GM21381 (cell line): ENCODE results near the gene RDH11.
A peak's percentile ranks its signal among the peaks of the same experiment; 100 is the strongest.
"Not testable (repeated sequence)": the region's sequence is repeated elsewhere in the genome, so short reads cannot be mapped to it uniquely, and the experiment has no call there.

ENCODE experiments used
- ATAC-seq: cut with Tn5 transposase; IDR thresholded peaks from one replicate; pipeline ENCODE4 v1.9.1; 2021; ENCODE audit warnings: mild to moderate bottlenecking, moderate library complexity; ENCODE audit not compliant: unreplicated experiment

RDH11 gene, protein sequence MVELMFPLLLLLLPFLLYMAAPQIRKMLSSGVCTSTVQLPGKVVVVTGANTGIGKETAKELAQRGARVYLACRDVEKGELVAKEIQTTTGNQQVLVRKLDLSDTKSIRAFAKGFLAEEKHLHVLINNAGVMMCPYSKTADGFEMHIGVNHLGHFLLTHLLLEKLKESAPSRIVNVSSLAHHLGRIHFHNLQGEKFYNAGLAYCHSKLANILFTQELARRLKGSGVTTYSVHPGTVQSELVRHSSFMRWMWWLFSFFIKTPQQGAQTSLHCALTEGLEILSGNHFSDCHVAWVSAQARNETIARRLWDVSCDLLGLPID

GRCh38 chr14:67695394-67695949 is at the start of gene RDH11:
Gene RDH11, minus strand, starts transcription at chr14:67695764. Its CDS starts 61 bp downstream, at chr14:67695703.
- ATAC-seq, result peak; percentile 85

DNA sequence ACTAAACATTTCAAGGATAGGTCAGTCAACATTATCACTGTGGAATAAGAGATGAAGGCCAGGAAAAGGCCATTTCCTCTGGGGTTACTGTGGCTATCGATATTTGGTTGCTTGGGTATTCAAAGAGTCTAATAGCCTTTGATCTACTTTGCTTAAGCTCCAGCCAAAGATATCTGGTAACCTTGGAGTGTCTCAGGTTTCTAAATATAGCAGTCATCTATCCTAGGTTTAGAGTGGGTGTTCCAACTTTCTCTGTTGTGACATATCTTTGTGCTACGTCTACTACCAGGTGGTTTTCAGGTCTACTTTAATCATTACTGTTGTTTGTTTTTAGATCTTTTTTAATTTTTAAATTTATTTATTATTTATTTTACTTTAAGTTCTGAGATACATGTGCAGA is 48.5 kb upstream of the RDH11 start:
- no peak for ATAC-seq

DNA sequence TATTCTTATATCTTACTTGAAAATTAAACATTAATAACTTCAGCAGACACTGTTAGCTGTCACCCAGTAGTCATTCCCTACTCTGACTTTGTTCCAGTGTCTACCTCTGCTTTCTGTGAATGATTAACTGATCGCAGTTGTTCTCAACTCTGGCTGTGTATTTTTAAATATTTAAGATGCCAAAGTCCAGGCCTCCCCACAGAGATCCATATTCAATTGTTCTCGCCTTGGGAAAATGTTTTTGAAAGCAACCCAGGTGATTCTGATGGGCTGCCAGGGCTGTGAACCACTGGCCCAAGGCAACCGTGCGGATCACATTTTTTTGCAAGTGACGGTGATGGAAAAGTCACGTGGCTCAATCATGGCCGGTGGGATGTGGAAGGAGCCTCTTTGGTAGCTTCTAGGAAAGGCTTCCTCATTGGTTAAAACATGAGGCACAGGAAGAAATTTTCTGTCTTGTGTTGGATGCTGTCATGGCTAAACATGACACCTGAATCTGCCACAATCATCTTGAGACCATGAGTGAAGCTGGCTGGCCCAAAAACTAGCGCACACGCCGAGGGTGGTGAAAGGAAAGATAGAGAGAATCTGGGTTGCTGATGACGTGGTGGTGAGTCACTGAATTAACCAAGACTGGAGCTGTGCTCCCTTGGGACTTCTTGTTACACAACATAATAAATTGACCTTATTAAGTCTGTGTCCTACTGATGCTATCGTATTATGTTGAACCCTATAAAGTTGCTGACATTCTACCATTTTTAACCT is 43.4 kb upstream of the RDH11 start:
- ATAC-seq, result no peak

GRCh38 chr14:67736771-67737170 is 41.2 kb upstream of the RDH11 start:
- ATAC-seq, result no peak

DNA sequence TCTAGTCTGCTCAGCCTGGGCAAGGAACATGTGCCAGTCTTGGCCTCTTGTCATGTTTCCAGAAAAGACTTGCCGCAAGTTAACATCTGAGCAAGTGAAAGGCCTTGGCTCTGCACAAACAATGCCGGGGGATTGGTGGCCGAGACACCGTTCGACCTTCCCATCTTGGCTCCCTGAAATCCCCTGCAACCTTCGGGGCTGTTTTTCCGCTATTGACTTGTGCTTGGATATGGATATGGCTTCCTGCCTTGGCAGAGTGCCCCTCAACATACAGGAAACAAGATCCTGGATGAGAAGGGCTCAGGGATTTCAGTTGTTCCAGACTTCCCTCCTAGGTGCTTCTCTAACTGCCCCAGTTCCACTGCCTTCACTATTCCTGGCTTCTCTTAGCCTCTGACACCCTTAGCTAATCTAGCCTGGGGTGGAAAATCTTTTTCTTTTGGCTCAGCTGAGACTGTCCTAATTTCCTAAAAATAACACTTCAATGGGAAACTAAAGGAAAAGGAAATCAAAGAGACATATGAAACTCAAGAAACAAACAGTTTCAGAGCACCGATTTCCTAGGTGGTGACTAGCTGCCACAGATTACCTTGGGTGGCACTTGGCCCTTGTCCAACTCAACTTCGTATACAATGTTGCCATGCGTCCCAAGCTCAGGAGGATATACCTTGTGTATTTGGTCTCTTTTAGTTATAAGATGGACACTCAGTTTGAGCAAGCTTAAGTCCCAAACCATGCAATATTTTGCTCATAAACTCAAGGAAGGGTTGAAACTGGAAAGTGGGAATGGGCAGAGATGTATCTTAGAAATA is 40.0 kb upstream of the RDH11 start:
- ATAC-seq, result no peak

GRCh38 chr14:67734675-67735074 is 39.1 kb upstream of the RDH11 start:
- ATAC-seq, result no peak

GRCh38 chr14:67733616-67734015 is 38.1 kb upstream of the RDH11 start:
- ATAC-seq, result no peak

DNA sequence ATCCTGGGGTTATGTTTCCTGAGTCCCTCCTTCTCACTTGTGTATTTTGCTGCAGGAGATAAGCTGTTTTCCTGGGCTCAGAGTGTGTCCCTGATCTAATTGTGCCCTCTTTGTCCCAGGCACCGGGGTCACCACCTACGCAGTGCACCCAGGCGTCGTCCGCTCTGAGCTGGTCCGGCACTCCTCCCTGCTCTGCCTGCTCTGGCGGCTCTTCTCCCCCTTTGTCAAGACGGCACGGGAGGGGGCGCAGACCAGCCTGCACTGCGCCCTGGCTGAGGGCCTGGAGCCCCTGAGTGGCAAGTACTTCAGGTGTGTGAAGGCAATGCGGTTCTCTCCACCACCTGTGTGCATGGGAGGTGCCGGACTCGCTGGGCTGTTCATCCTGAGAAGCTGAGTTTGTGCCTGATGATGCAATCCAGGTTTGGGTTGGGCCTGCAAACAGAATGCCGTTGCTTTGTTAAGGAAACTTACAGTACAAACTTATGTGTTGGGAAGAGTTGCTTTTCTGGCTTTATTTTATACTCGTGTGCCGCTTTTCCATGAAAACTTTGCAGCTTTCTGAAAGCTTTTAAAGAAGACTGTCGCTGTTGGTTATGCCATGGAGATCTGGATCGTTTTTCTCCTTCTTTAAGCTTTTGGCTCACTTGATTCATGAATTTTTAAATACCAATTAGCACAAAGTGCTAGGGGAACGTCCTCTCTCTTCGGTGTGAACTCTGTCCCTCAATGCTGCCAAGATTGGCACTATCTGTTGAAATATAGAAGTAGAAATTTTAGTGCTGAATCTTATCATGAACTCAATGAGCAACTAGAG is 33.7 kb upstream of the RDH11 start:
- no peak for ATAC-seq

DNA sequence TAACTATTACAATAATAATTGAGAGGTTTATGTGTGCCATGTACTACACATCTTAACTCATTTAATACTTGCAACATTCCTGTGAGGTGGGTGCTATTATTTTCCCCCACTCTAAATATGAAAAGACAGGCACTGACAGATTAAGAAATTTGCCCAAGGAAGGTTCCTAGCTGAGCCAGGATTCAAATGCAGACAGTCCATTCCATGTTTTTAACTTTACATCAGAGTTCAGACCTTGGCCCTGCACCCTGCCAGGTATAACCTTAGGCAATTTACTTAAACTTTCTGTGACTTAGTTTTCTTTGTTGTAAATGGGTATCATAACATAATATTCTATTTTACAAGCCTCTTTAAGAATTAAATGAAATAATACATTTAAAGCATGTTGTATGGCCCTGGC is 32.7 kb upstream of the RDH11 start:
- ATAC-seq, result no peak

- no peak for ATAC-seq
Measured at GRCh38 chr14:67727361-67727760, 31.8 kb upstream of the RDH11 start.

GRCh38 chr14:67725171-67725570 is 29.6 kb upstream of the RDH11 start:
- no peak for ATAC-seq

GRCh38 chr14:67722293-67722692 is 26.7 kb upstream of the RDH11 start:
- ATAC-seq, result no peak

GRCh38 chr14:67721875-67722274 is 26.3 kb upstream of the RDH11 start:
- no peak for ATAC-seq

DNA sequence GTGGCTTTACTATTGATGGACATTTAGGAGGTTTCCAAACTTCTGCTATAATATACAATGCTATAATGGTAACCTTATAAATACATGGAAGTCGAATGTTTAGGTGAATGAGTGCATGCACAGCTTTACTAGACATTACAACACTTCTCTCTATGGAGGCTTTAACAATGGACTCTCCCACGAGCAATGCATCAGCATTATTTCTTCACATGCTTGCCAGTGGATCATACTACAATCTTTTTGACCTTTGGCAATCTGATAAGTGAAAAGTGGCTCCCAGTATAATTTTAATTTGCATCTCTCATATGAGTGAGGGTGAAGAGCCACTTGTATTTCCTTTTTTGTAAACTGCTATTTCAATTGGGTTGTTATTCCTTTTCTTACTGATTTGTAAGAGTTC is 24.3 kb upstream of the RDH11 start:
- no peak for ATAC-seq

DNA sequence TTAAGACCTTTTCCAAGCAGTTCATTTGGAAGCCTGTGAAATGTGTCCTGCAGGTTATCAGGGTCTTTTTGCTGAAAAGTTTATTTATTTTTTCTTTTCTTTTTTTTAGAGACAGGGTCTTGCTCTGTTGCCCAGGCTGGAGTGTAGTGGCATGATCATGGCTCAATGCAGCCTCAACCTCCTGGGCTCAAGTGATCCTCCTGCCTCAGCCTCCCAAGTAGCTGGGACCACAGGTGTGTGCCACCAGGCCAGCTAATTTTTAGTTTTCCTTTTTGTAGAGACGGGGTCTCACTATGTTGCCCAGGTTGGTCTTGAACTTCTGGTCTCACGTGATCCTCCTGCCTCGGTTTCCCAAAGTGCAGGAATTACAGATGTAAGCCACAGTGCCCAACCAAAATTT is 23.8 kb upstream of the RDH11 start:
- not testable (repeated sequence) for ATAC-seq

DNA sequence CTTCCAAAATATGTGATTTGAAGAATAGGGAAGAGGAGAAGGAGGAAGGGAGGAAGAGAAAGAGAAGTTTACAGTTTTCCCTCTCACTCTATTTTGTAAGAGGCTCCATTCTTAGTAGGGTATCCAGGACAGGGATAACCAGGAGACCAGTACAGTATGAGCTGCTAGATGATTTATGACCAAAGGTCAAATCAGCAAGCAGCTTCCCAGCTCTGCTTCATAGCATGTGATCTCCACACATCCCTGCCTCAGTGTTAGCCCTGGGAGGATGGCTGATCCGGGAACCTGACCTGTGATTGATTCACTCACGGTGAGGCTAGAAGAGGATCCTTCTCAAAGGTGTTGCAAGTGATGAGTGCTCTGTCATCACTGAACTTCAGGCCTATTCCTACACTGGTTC is 22.7 kb upstream of the RDH11 start:
- no peak for ATAC-seq

DNA sequence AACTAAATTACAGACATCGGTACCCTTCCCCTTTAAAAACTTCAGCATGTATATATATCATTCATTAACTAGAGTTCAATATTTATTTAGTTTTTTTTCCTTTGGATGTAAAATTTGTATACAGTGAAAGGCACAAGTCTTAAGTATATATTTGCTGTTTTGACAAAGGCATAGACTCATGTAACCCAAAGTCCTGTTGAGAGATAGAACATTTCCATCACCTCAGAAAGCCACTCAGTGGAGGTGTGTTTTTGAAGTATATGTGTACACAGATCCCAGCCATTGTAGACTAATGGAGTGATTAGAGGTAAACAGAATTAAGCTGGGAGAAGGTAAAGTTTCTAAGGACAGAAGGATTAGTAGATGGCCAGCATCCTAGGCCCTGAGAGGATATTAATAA is 21.5 kb upstream of the RDH11 start:
- no peak for ATAC-seq

DNA sequence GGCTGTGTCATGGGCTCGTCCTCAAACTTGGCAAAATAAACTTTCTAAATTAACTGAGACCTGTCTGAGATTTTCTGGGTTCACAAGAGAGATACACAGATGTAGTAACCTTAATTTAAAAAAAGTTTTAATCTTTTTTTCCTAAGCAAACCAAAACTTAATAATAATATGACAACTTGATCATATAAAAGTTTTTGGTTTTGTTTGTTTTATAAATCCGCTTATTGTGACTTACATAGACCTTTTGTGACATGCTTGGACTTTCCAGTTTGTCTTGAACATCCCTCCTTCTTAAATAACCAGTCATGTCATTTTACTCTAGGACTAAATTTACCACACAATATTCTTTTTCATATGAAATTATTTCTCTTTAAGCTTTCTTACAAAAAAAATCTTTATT is 14.6 kb upstream of the RDH11 start:
- no peak for ATAC-seq

DNA sequence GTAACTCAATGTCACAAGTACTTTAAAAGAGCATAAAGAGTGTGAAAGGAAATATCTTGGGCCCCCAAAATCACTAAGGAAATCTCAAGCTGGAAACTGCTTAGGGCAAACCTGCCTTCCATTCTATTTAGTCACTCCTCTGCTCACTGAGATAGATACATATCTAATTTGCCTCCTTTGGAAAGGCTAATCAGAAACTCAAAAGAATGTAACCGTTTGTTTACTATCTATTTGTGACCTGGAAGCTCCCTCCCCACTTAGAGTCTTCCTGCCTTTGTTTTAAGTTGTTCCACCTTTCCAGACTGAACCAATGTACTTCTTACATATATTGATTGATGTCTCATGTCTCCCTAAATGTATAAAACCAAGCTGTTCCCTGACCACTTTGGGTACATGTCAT is 14.2 kb upstream of the RDH11 start:
- ATAC-seq, result not testable (repeated sequence)

DNA sequence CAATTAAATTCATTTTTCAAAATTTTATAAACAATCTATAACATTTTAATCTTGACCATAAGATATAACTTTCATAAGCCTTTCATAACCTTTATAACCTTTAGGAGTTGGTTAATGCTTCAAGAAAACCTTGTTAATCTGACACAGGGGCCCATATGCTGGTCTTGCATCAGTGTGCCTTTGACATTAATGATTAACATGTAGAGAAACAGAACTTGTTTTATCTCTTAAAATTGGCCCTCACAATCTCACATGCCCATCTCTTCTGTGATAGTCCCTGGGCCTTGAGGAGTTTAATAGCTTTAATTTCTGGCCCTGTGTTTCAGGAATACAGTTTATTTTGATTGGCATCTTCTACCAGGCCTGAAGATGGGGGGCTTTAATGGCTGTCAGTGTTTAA is 13.8 kb upstream of the RDH11 start:
- ATAC-seq, result not testable (repeated sequence)
